ENCODE data around the gene SPRTN. TPM values are rescaled to one million over a fixed set of nuclear protein-coding genes. Genes with fewer than 3 reads are reported as not detected.

Gene SPRTN
- total and polyA plus RNA-seq, 9 donors: 5.7 to 8.3 (median 7.0) TPM

- WGBS (ENCODE audit: insufficient coverage): no CpG with 5 or more reads among the region's 1 CpG
- H3K27me3 ChIP-seq (ENCODE audit: control insufficient read depth, insufficient read depth, low read length): no peaks in the 10 kb centered on the region
- H3K27ac ChIP-seq (ENCODE audit: low read length): no peak overlapping the region
- H3K36me3 ChIP-seq (ENCODE audit: control insufficient read depth, insufficient read depth, low read length): no peaks in the 10 kb centered on the region
- DNase-seq: no peak
- no peaks in the 10 kb centered on the region for H3K4me1 ChIP-seq (ENCODE audit: control insufficient read depth, insufficient read depth, low read length)
- H3K4me3 ChIP-seq (ENCODE audit: low read length): no peak overlapping the region
- H3K9me3 ChIP-seq (replicated peaks; ENCODE audit: control insufficient read depth, low read depth, low read length): no peaks in the 10 kb centered on the region
Measured at GRCh38 chr1:231401478-231401877, 63.4 kb downstream of the SPRTN start.

GRCh38 chr1:231404318-231404717 lies 66.2 kb downstream of the SPRTN start:
- Histone ChIP-seq H3K27ac (ENCODE audit: low read length) (no peak overlapping the region), H3K36me3 (ENCODE audit: control insufficient read depth, insufficient read depth, low read length) (no peaks in the 10 kb centered on the region), H3K27me3 (ENCODE audit: control insufficient read depth, insufficient read depth, low read length) (no peaks in the 10 kb centered on the region), H3K9me3 (replicated peaks; ENCODE audit: control insufficient read depth, low read depth, low read length) (no peaks in the 10 kb centered on the region), H3K4me3 (ENCODE audit: low read length) (no peak overlapping the region), H3K4me1 (ENCODE audit: control insufficient read depth, insufficient read depth, low read length) (peaks cover 3% of the 10 kb centered on the region)
- DNase-seq: no peak
- WGBS (ENCODE audit: insufficient coverage): no CpG with 5 or more reads among the region's 2 CpGs

Other genes with a start within 250 kb of the SPRTN start
- gene TRIM67, start 176.2 kb upstream of the SPRTN start, total RNA-seq: 0.04 TPM
- gene TRIM67, start 176.2 kb upstream of the SPRTN start, polyA plus RNA-seq (ENCODE audit: insufficient read depth in 1 of 8, insufficient read length in 8 of 8, low replicate concordance in 1 of 8): under 1 TPM; 0.04 to 0.13 (median 0.07) TPM
- gene GNPAT, start 97.1 kb upstream of the SPRTN start, total RNA-seq: 65.3 TPM
- gene GNPAT, start 97.1 kb upstream of the SPRTN start, polyA plus RNA-seq (ENCODE audit: insufficient read depth in 1 of 8, insufficient read length in 8 of 8, low replicate concordance in 1 of 8): 10 to 100 TPM; 51.2 to 64.6 (median 56.6) TPM
- gene EXOC8, start 441 bp upstream of the SPRTN start, total RNA-seq: 7.1 TPM
- gene EXOC8, start 441 bp upstream of the SPRTN start, polyA plus RNA-seq (ENCODE audit: insufficient read depth in 1 of 8, insufficient read length in 8 of 8, low replicate concordance in 1 of 8): 1 to 10 TPM; 5.0 to 8.1 (median 6.7) TPM
- gene EGLN1, start 84.0 kb downstream of the SPRTN start, total RNA-seq: 47.9 TPM
- gene EGLN1, start 84.0 kb downstream of the SPRTN start, polyA plus RNA-seq (ENCODE audit: insufficient read depth in 1 of 8, insufficient read length in 8 of 8, low replicate concordance in 1 of 8): 10 to 100 TPM; 35.7 to 43.7 (median 40.1) TPM
- 34.7 TPM for gene TSNAX, start 190.4 kb downstream of the SPRTN start, total RNA-seq
- 10 to 100 TPM; 23.0 to 33.1 (median 30.1) TPM for gene TSNAX, start 190.4 kb downstream of the SPRTN start, polyA plus RNA-seq (ENCODE audit: insufficient read depth in 1 of 8, insufficient read length in 8 of 8, low replicate concordance in 1 of 8)